Activated CD4-positive, alpha-beta T cell treated with anti-CD3 and anti-CD28 coated beads for 24 hours (primary cell): ENCODE measurements around the gene DST.

Source experiments
- DNase-seq, 2 donors: peaks; one replicate each; pipeline ENCODE4 v3.0.0-alpha.2; 2020; ENCODE audit warnings: low read depth in 2 of 2

Gene DST

DNA sequence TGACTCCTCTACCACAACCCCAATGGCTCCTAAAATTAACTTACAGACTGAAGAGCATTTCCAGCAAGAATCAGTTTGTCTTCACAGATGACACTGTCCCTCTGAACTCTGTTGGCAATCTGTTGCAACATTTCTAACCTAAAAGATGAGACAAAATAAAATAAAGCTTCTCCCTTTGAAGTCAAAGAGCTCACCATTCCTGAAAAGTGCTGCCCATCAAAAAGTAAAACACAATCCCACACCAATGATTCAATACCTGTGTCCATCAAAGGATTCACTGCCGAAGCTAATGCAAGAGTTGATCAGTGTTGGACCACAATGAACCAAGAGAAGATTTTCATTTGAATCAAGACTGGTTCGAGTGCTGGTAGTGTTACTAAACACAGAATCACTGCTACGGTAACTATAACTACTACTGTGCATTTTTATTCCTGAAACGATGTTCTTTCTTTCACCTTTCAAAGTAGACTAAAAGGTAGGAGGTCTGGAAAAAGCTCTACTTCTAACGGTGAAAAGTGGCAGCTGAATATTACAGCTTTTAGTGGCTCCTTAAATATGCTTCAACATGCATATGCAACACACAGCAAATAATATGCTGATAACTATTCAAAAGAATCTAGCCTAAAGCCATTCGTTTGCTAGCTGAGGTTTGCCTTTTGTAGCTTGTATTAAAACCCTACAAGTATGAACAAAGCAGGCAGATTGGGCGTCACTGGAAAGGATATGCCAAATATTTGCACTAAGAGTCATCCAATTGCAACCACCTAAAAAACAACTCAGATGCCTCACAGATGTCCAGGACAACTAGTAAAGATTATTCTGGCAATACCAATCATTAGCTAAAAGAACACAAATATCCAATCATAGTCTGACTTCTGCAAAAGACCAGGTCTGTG, at the start of gene DST:
Gene DST (minus strand): TSS at position 524 of the 896 bp plus-strand sequence.
- DNase-seq: no peak

DNA sequence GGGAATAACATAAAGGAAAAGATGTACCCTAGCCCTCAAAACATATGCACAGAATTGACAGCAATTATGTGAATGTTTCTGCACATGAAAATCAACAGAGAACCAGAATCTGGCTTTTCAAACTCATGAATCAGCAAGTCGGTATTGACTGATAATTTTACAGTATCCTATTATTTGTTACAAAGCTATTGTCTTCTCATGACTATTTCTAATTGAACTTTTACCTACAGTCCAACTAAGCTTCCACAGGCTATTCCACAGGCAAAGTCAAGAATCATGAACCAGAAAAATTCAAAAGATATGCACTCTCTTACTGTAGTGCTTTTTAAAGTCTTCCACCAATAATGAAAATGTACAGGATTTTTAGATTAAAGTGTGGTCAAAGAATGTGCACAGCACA, 49.1 kb upstream of the DST start:
- no peak for DNase-seq

DNA sequence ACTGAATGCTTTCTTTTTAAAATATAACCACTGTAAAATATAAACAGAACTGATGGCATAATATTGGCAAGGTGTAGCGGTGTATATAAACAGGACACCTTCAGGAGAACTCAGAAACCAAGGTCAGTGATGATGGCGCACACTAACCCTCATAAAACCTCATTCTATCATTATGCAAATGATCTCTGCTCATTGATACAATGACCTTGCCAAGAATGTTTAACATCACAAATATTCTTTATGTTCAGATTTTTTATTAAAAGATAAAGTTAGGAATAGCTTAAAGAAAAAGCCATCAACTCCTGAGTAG, 48.6 kb upstream of the DST start:
- no peak for DNase-seq

DNA sequence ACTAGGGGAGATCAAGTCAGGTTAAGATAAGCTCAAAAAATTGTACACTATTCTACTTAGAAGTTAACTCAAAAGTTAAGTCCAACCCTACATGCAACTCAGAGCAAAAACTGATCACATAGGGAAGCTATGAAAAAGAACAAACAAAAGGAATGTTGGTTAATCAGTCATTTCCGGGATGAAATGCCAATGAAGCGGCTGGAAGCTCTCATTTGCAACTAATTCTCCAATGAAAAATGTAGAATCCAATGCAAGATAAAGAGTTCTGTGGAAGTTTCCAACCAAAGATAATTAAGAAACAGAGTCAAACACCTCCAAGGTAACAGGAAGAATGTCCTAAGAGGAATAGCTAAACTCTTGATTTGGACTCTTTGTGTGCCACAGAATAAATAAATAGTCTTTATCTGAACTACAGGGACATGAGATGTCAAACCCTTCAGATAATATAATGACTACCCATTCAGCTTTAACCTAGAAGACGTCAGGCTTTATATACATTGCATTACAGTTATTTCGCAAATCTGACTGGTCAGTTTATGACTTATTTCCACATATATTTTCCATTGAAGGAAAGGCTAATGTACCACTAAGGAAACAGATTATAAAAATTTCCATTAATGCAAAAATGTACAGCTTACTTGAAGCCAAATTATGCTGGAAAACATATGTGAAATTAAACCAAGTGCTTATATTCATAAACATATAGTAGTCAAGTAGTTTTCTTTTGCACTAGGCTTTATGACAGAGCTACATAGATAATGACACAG, 48.0 kb upstream of the DST start:
- DNase-seq: no peak

GRCh38 chr6:56689663-56690062, 47.0 kb upstream of the DST start:
- DNase-seq: no peak

DNA sequence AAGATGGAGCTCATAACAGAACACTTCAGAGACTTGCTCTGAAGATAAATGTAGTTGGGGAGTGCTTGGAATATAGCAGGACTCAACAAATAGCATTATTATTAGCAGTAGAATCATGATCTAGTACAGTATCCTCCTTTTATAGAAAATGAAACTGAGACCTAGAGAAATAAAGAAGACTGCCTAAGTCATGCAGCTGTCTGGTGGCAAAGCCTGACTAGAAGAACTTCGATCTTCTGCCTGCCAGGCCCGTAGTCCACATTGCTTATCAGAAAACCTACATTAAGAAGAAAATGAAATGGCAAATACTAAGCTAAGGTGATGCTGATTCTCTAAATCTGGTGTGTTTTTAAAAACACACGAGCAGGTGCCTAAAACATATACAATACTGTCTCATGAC, 46.4 kb upstream of the DST start:
- DNase-seq: no peak

DNA sequence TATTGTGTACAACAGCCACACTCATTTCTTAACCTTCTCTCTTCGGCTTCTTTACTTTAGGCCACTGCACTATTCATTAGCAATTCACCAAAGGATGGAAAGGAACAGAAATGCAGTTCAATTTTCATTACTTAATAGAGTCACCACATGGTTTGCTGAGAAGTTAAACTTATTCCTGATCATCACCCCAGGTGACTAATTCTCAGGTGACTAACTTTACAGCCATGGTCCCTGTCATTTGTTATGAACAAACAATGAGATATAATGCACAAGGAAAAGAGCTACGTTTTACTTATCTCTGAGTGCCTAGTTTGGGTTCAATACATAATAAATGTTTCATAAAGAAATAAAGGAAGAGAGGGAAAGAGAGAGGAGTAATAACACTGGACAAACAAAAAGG, 45.8 kb upstream of the DST start:
- DNase-seq: no peak

DNA sequence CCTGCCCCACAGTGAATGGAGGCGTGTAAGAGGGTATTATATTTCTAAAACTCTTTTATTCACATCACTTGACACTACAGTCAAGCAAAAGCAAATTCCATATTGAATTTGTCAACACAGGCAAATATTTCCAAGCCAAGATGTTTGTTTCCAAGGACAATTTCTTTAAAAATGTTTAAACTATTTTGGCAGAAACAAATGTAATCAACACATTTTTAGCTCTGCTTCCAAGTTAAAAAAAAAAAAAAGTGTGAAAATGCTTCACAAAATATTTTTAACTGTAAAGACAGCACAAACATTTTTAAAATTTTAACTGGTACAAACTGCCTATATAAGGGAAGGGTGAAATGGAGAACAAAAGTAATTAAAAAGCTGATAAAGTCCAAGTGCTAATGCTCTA, 44.9 kb upstream of the DST start:
- DNase-seq: no peak

- DNase-seq: no peak
These were observed 43.7 kb upstream of the DST start for GRCh38 chr6:56686429-56686828.

DNA sequence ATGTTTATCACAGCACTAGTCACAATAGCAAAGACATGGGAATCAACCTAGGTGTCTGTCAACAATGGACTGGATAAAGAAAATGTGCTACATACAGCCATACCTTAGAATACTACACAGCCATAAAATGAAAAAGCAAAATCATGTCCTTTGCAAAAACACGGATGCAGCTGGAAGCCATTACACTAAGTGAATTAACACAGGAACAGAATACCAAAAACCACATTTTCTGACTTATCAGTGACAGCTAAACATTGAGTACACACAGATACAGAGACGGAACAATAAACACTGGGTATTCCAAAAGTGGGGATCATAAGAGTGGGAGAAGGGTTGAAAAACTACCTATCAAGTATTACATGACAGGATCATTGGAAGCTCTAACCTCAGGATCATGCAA, 43.3 kb upstream of the DST start:
- DNase-seq: no peak

GRCh38 chr6:56685102-56685733, 42.5 kb upstream of the DST start:
- no peak for DNase-seq

DNA sequence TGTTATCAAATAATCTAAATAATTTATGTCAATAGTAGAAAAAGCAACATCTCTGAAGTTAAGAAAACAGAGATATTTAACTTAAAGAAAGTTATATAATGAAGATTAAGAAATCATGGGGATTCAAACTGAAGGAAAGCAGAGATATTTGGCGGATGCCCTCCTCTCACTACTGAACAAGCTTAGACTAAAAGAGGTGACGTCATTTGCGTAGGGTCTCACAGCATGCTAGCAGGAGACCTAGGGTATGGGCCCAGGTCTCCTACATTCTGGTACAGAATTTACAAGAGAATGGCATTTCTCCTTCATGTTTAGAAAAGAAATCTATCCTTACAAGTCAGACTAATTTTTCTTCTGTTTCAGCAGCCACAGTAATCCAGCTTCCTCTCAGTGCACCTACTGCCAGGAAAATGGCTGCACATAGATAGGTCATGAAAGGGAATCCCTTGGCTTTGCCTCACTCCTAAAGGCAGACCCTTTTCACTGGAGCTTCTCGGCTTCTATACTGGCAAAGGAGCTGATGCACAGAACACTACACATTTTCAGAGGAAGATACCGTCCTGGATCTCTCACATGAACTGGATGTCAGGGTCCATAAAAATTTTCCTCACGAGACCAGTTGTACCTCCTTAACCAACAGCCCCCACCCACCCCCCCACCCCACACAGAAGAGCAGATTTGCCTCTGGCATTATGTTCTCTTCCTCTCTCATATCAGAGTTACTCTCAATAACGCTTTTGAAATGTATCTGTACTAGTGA, 41.8 kb upstream of the DST start:
- DNase-seq: no peak

- DNase-seq: no peak
These were observed 41.2 kb upstream of the DST start for GRCh38 chr6:56683882-56684281.

GRCh38 chr6:56682635-56683034, 39.9 kb upstream of the DST start:
- no peak for DNase-seq

- no peak for DNase-seq
These were observed 34.9 kb upstream of the DST start for GRCh38 chr6:56677559-56677958.

- no peak for DNase-seq
These were observed 29.2 kb upstream of the DST start for GRCh38 chr6:56671651-56672461.

- DNase-seq: no peak
These were observed 28.5 kb upstream of the DST start for GRCh38 chr6:56671160-56671559.

GRCh38 chr6:56669041-56669440, 26.4 kb upstream of the DST start:
- DNase-seq: no peak

- DNase-seq: no peak
These were observed 25.5 kb upstream of the DST start for GRCh38 chr6:56668158-56668557.

GRCh38 chr6:56667336-56667735, 24.6 kb upstream of the DST start:
- DNase-seq: no peak

GRCh38 chr6:56664029-56664428, 21.3 kb upstream of the DST start:
- DNase-seq: no peak
